GM19467 (cell line): ENCODE results near the gene GADD45G.

Experiments used
- ATAC-seq: cut with Tn5 transposase; IDR thresholded peaks from one replicate; pipeline ENCODE4 v1.9.1; 2021; ENCODE audit warnings: mild to moderate bottlenecking, moderate library complexity; ENCODE audit not compliant: unreplicated experiment

The GADD45G gene

GRCh38 chr9:89592213-89592815 lies 12.5 kb upstream of the GADD45G start:
- ATAC-seq, result no peak

- no peak for ATAC-seq
Observed at GRCh38 chr9:89592963-89593726, 11.7 kb upstream of the GADD45G start.

- no peak for ATAC-seq
Observed at GRCh38 chr9:89593727-89594427, 10.9 kb upstream of the GADD45G start.

- no peak for ATAC-seq
Observed at GRCh38 chr9:89594811-89595550, 9.8 kb upstream of the GADD45G start.

GRCh38 chr9:89595646-89596045 lies 9.2 kb upstream of the GADD45G start:
- ATAC-seq, result no peak

- no peak for ATAC-seq
Observed at GRCh38 chr9:89596937-89597555, 7.8 kb upstream of the GADD45G start.

DNA sequence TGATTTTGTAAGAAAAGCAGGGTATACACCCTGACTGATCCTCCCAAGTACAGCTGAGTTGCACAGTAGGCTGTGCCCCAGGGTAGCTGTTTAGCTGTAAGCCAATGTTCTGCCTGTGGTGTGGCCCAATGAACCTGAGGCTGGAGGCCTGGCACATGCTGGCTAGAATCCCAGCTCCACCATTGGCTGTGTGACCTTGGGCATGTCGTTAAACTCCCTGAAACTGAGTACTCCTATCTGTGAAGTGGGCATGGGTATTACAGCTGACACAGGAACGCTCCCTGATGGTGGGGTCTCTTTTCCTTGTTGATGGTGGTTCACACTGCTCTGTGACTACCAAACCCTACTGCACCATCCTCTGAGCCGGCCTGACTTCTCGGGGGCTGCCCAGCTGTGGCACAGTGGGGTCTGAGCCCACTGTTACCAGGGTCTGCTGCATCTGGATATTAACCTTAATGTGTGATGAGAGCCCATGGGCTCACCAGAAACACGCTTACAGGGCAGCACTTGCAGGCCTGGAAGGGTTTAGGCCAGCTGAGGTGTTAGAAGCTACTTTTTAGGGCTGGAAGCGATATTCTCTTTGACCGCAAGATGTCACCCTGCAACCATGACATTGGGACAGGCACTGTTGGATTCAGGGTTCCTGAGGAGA lies 7.0 kb upstream of the GADD45G start:
- ATAC-seq, result no peak

- no peak for ATAC-seq
Observed at GRCh38 chr9:89598363-89598713, 6.5 kb upstream of the GADD45G start.

DNA sequence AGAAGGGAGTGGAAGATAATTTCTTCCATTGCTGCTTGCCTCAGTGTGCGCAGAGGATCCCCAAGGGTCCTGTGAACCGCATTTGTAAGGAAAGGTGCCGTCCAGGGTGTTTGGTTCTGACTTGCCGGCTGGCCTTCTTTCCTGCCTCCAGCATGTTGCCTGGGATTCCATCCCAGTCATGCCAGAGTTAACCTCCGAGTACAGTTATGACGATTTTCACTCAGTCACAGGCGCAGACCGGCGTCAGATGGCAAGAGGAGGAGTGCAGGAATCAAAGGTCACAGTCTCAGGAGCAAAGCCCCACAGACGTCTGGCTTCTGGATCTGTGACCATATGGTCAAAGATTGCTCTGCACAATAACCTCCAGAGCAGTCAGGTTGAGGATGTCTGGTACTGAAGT lies 5.9 kb upstream of the GADD45G start:
- no peak for ATAC-seq

GRCh38 chr9:89600831-89601230 lies 4.0 kb upstream of the GADD45G start:
- no peak for ATAC-seq

GRCh38 chr9:89601306-89601705 lies 3.5 kb upstream of the GADD45G start:
- ATAC-seq, result no peak

DNA sequence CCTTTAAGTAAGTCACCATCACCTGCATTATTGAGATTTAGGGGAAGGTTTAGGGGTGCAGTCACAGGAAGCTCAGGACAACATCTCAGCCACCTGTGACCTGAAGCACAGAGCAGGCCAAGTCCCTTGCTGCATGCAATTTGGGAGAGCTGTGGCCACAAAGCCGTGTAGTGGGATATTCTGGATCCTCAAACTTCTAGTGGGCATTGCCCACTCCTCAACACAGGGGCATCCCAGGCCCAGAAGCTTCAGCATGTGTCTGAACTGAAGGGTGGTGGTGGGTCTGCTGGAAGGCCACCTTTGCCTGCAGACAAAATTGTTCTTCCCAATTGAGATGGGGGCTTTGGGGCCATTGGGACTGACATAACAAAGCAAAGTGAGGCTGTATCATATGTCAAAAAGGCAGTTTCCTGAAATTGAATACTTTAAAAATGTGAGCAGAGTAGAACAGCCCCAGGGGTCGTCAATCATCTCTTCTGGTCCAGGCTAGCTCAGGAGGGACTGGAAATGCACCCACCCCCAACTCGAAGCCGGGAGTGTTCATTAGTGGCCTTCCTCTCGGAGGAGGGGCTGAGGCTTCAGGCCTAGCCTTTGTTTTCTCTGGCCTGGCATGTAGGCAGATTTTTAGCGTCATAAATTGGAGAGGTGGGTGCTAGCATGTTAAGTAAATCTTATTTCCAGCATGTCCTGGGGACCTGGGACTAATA lies 2.8 kb upstream of the GADD45G start:
- no peak for ATAC-seq

- no peak for ATAC-seq
Observed at GRCh38 chr9:89602978-89603766, 1.6 kb upstream of the GADD45G start.

DNA sequence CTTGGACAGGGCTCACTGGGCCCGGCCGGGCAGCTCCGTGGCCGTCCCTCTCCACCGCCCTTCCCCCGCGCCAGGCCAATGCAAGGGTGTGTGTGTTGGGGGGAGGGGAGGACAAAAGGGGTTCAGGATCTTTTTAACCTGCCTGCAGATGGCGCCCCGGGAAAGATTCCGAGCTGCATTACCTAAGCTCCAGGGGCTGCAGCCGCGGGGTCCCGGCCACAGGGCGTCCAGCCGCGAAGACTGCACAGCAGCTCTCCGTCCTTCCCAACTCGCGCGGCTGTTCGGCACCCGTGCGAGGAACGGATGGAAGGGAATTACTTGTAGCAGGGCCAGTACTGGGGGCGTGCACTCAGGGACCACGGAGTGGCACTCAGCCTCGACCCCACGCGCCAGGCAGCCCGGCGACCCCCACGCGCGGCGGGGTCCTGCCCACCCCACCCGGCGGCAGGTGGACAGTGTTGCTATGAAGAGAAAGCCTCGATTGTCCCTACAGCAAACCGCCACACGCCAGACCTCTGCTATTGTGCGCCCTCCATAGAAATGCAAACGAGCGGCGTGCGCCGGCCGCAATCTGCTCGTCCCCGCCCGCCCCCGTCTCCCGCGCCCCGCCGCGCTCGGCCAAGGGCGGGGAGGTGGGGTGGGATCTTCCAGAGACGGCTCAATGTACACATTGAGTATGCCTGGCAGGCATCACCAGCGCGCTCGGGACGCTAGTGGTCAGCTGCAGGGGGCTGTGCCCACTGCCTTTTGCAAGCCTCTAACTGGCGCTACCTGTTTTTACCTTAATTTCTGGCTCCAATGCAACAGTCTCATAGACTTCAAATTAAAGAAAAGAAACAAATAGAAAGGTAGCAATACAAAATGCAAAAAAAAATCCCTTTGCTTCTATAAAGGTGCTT lies 796 bp upstream of the GADD45G start:
- no peak for ATAC-seq

DNA sequence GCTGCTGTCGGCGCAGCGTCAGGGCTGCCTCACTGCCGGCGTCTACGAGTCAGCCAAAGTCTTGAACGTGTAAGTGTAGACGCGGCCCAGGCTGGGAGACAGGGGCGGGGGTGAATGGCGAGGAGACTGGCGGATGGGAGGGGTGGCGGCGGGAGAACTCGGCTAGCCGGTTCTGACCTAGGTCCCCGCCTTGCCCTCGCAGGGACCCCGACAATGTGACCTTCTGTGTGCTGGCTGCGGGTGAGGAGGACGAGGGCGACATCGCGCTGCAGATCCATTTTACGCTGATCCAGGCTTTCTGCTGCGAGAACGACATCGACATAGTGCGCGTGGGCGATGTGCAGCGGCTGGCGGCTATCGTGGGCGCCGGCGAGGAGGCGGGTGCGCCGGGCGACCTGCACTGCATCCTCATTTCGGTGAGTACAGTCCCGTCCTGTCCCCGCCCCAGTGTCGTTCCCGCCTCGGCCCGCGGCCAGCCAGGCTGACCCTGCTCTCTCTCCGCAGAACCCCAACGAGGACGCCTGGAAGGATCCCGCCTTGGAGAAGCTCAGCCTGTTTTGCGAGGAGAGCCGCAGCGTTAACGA lies 745 bp downstream of the GADD45G start:
- ATAC-seq, result no peak

DNA sequence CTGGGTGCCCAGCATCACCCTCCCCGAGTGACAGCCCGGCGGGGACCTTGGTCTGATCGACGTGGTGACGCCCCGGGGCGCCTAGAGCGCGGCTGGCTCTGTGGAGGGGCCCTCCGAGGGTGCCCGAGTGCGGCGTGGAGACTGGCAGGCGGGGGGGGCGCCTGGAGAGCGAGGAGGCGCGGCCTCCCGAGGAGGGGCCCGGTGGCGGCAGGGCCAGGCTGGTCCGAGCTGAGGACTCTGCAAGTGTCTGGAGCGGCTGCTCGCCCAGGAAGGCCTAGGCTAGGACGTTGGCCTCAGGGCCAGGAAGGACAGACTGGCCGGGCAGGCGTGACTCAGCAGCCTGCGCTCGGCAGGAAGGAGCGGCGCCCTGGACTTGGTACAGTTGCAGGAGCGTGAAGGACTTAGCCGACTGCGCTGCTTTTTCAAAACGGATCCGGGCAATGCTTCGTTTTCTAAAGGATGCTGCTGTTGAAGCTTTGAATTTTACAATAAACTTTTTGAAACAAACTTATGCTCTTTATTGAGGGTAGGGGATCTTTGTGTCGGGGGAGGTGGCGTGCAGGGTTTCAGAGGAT lies 1.3 kb downstream of the GADD45G start:
- ATAC-seq, result no peak

DNA sequence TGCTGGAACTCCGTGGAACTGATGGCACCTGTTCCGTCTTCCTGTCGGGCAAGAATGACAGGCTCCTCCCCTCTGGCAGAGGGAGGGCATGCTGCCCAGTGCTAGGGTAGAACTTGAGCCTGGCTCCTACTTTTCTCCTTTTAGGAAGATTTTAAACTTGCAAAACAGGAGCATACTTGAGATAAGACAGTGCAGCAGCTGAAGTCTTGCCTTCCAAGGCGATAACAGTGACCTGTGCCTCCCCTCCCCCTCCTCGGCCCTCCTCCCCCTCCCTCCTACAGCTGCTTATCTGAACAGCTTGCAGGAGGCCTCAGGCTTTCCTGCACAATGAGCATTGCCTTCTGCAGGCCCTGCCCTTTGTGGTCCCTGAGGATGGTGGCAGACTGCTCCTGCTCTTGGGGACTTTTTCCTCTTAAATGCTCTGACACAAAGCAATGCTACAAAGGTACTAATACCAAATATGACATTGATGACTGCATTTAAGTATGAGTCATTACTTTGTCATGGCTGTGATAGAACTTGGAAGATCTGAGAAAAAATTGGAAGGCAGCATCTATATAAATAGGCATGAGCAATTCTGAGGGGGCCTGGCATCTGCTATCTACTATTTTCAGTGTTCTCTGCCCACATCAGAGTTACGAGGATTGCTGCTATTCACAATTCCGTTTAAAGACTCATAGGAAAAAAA lies 2.0 kb downstream of the GADD45G start:
- no peak for ATAC-seq
